IMR-90 (cell line): Measurements from ENCODE around the gene PCBP3. TPM values are rescaled to one million over a fixed set of nuclear protein-coding genes. Genes with fewer than 3 reads are reported as not detected.

Experiments
- ATAC-seq: fragments of 200-7000 bp; cut with Tn5 transposase; 2 replicates; pipeline ENCODE4 v1.9.1; 2020; ENCODE audit warnings: low read depth, mild to moderate bottlenecking, moderate library complexity
- BruUV-seq: library from RNA; stranded (reverse); fragments of 400-500 nt; replicated peaks from 2 replicates; lab custom pipeline; 2021; lab: Mats Ljungman, UMichigan
- CTCF ChIA-PET: fragments of 300-600 bp; formaldehyde crosslinking; extraction: SDS; loops from one replicate; lab custom pipeline; 2021; ENCODE audit warnings: antibody characterized with exemption; lab: Yijun Ruan, JAX
- POLR2A ChIA-PET: fragments of 300-600 bp; sonication (Branson Sonifier 250); formaldehyde crosslinking; loops from one replicate; lab custom pipeline; 2022; ENCODE audit warnings: antibody characterized with exemption; ENCODE audit not compliant: unreplicated experiment; lab: Charles Lee
- DNase-seq: peaks from one replicate; pipeline ENCODE4 v3.0.0; 2013
- H2AFZ ChIP-seq: replicated peaks from 2 replicates; pipeline ENCODE3; 2013; ENCODE audit warnings: low read length, mild to moderate bottlenecking; ENCODE audit not compliant: poor library complexity
- H2AK5ac ChIP-seq: 2 replicates; pipeline ENCODE4 v1.6.1; 2013; ENCODE audit warnings: low read depth, low read length, inconsistent platforms
- H2AK9ac ChIP-seq: replicated peaks from 2 replicates; pipeline ENCODE3; 2013; ENCODE audit warnings: mild to moderate bottlenecking, low read depth, low read length, moderate library complexity; ENCODE audit not compliant: poor library complexity
- H2BK120ac ChIP-seq: 2 replicates; pipeline ENCODE4 v1.6.1; 2013; ENCODE audit warnings: low read depth, low read length, inconsistent platforms
- H2BK15ac ChIP-seq: 3 replicates; pipeline ENCODE4 v1.6.1; 2013; ENCODE audit warnings: low read depth, low read length, inconsistent platforms
- H2BK20ac ChIP-seq: 2 replicates; pipeline ENCODE4 v1.6.1; 2013; ENCODE audit warnings: low read depth, mild to moderate bottlenecking, inconsistent platforms, low read length, moderate library complexity
- H2BK5ac ChIP-seq: 2 replicates; pipeline ENCODE4 v1.6.1; 2013; ENCODE audit warnings: mild to moderate bottlenecking, low read depth, low read length, inconsistent platforms; ENCODE audit not compliant: poor library complexity, severe bottlenecking
- H3K14ac ChIP-seq: replicated peaks from 2 replicates; pipeline ENCODE4 v1.6.1; 2013; ENCODE audit warnings: low read depth, low read length, inconsistent platforms
- H3K18ac ChIP-seq: 2 replicates; pipeline ENCODE4 v1.6.1; 2013; ENCODE audit warnings: low read depth, low read length, control low read depth
- H3K23ac ChIP-seq: 2 replicates; pipeline ENCODE4 v1.6.1; 2013; ENCODE audit warnings: low read depth, low read length, inconsistent platforms
- H3K27ac ChIP-seq: 2 replicates; pipeline ENCODE4 v1.5.1; 2013; ENCODE audit warnings: mild to moderate bottlenecking, control low read depth, low read length; ENCODE audit not compliant: insufficient read depth
- H3K27me3 ChIP-seq: 2 replicates; pipeline ENCODE4 v1.6.1; 2013; ENCODE audit warnings: low read length; ENCODE audit not compliant: control insufficient read depth, insufficient read depth
- H3K36me3 ChIP-seq: 2 replicates; pipeline ENCODE4 v1.6.1; 2013; ENCODE audit warnings: low read length, mixed read lengths; ENCODE audit not compliant: control insufficient read depth, insufficient read depth
- H3K4ac ChIP-seq: 2 replicates; pipeline ENCODE4 v1.6.1; 2013; ENCODE audit warnings: low read depth, low read length, inconsistent platforms
- H3K4me1 ChIP-seq: 2 replicates; pipeline ENCODE4 v1.6.1; 2013; ENCODE audit warnings: low read length, mixed read lengths; ENCODE audit not compliant: control insufficient read depth, insufficient read depth
- H3K4me2 ChIP-seq: 2 replicates; pipeline ENCODE4 v1.6.1; 2013; ENCODE audit warnings: low read depth, mild to moderate bottlenecking, control low read depth, low read length, moderate library complexity
- H3K4me3 ChIP-seq: 2 replicates; pipeline ENCODE4 v1.5.1; 2013; ENCODE audit warnings: low read depth, mild to moderate bottlenecking, control low read depth, low read length, moderate library complexity; ENCODE audit not compliant: insufficient read depth
- H3K56ac ChIP-seq: 2 replicates; pipeline ENCODE4 v1.6.1; 2013; ENCODE audit warnings: low read length, inconsistent platforms; ENCODE audit not compliant: insufficient read depth; ENCODE audit errors: extremely low read depth
- H3K79me1 ChIP-seq, 2 experiments: 2 replicates each; pipeline ENCODE4 v1.6.1; 2013; ENCODE audit warnings: low read length in 2 of 2, inconsistent platforms in 1 of 2, low read depth in 1 of 2
- H3K9ac ChIP-seq: 2 replicates; pipeline ENCODE4 v1.6.1; 2013; ENCODE audit warnings: low read depth, low read length, control low read depth
- H3K9me1 ChIP-seq: 2 replicates; pipeline ENCODE4 v1.6.1; 2013; ENCODE audit warnings: low read length, inconsistent platforms; ENCODE audit not compliant: insufficient read depth
- H3K9me3 ChIP-seq: 2 replicates; pipeline ENCODE4 v1.6.1; 2013; ENCODE audit warnings: low read length; ENCODE audit not compliant: control insufficient read depth, insufficient read depth
- H4K20me1 ChIP-seq: 2 replicates; pipeline ENCODE4 v1.6.1; 2013; ENCODE audit warnings: low read length, inconsistent platforms; ENCODE audit not compliant: insufficient read depth
- H4K5ac ChIP-seq: 2 replicates; pipeline ENCODE4 v1.6.1; 2013; ENCODE audit warnings: mild to moderate bottlenecking, low read depth, low read length, control low read depth
- H4K8ac ChIP-seq, 2 experiments: 2 replicates each; pipeline ENCODE4 v1.6.1; 2013; ENCODE audit warnings: low read depth in 2 of 2, low read length in 2 of 2, control low read depth in 1 of 2, inconsistent platforms in 1 of 2
- H4K91ac ChIP-seq: 2 replicates; pipeline ENCODE4 v1.6.1; 2013; ENCODE audit warnings: low read depth, low read length, inconsistent platforms; ENCODE audit not compliant: insufficient read depth
- BHLHE40 ChIP-seq: fragments of 150-350 bp; IDR thresholded peaks from 2 replicates; pipeline ENCODE4 v1.6.1; 2016; ENCODE audit warnings: mild to moderate bottlenecking, low read depth, low read length
- CEBPB ChIP-seq: IDR thresholded peaks from 2 replicates; pipeline ENCODE4 v1.6.1; 2012; ENCODE audit warnings: low read depth, low read length, improper control_type of control experiment
- CHD1 ChIP-seq: IDR thresholded peaks from 2 replicates; pipeline ENCODE4 v1.6.1; 2012; ENCODE audit warnings: low read depth, low read length, improper control_type of control experiment
- FOS ChIP-seq: fragments of 150-350 bp; IDR thresholded peaks from 2 replicates; pipeline ENCODE4 v1.6.1; 2016; ENCODE audit warnings: low read depth, low read length
- RAD21 ChIP-seq: IDR thresholded peaks from 2 replicates; pipeline ENCODE4 v1.6.1; 2012; ENCODE audit warnings: low read length, improper control_type of control experiment
- USF2 ChIP-seq: fragments of 150-350 bp; IDR thresholded peaks from 2 replicates; pipeline ENCODE4 v1.6.1; 2017; ENCODE audit warnings: mild to moderate bottlenecking, antibody characterized with exemption, low read length, low read depth
- WGBS, 2 experiments: methylation state at CpG; one replicate each; pipeline versions ENCODE4 v1.1.5 to v1.1.7; 2013; ENCODE audit warnings: missing lambda C conversion rate in 2 of 2; ENCODE audit not compliant: insufficient read length in 1 of 2; ENCODE audit errors: extremely low coverage in 2 of 2; 5-methylcytosine and 5-hydroxymethylcytosine counted together
- dilution Hi-C: fragments of 300-500 bp; cut with HindIII; formaldehyde crosslinking; loops from one replicate; pipeline ENCODE4 v1.14.3; 2018; ENCODE audit warnings: low sequenced_read_pairs; ENCODE audit not compliant: unreplicated experiment
- in situ Hi-C: fragments of 300-500 bp; cut with MboI; formaldehyde crosslinking; loops from 3 replicates; pipeline ENCODE4 v1.14.3; 2019; ENCODE audit warnings: low sequenced_read_pairs, inconsistent platforms, mixed read lengths
- intact Hi-C: fragments of 100-400 bp; cut with micrococcal nuclease; formaldehyde crosslinking; loops from 2 replicates; pipeline ENCODE4 v1.10.0; 2022
- polyA plus RNA-seq, 3 experiments: library from polyadenylated mRNA; depleted of rRNA; stranded (reverse); fragments of >200 nt; gene quantifications; 2 replicates each; pipeline ENCODE4 v1.2.3, GENCODE V29; 2012; ENCODE audit warnings: low replicate concordance in 1 of 3
- total RNA-seq: library from RNA; depleted of rRNA; stranded (reverse); fragments of >200 nt; gene quantifications from 2 replicates; pipeline ENCODE4 v1.2.3, GENCODE V29; 2012

Gene PCBP3
- total and polyA plus RNA-seq, 2 of the 4 experiments (the other 2 are of a cell fraction) = 2.9 to 3.9 TPM

- no peaks in the 10 kb centered on the region for H3K9me3 ChIP-seq
- H3K27ac ChIP-seq = peak overlapping the region; percentile 41
- TF ChIP-seq FOS (no peak), USF2 (no peak), RAD21 (no peak), BHLHE40 (no peak), CHD1 (no peak), CEBPB (no peak)
- H2BK15ac ChIP-seq = peak overlapping the region; percentile 97; the same call in 1 of the 3 replicates
- H2AFZ ChIP-seq = peak overlapping the region; percentile 83
- H4K8ac ChIP-seq = peak overlapping the region; percentile 72 to 80
- H3K4me3 ChIP-seq = no peak overlapping the region
- peak overlapping the region; percentile 56 for H3K18ac ChIP-seq
- peak overlapping the region; percentile 84 for H3K4ac ChIP-seq
- in situ Hi-C loops = no loop called here
- no peaks in the 10 kb centered on the region for H3K27me3 ChIP-seq
- H4K91ac ChIP-seq = peak overlapping the region; percentile 98
- peak overlapping the region; percentile 94 for H3K14ac ChIP-seq
- intact Hi-C loops = no loop called here
- peak overlapping the region; percentile 35; the same call in 1 of the 2 replicates for H3K23ac ChIP-seq
- no peaks in the 10 kb centered on the region for H3K36me3 ChIP-seq
- no peaks in the 10 kb centered on the region for H4K20me1 ChIP-seq
- dilution Hi-C loops = no loop called here
- H2AK9ac ChIP-seq = peak overlapping the region; percentile 91
- DNase-seq = no peak
- peak overlapping the region; percentile 95 for H2BK20ac ChIP-seq
- H3K9me1 ChIP-seq = peaks cover 34% of the 10 kb centered on the region
- WGBS, 2 experiments = 69% methylated on average over 3 of the region's 12 CpGs; no CpG with 5 or more reads in 1 of the 2 experiments
- H3K79me1 ChIP-seq = peaks cover 0 to 24% of the 10 kb centered on the region in 2 experiments; a peak in 2 of 4 replicates
- H3K56ac ChIP-seq = no peak overlapping the region; the same call in 1 of the 2 replicates
- ATAC-seq = no peak
- H2BK120ac ChIP-seq = peak overlapping the region; percentile 100
- H3K4me2 ChIP-seq = no peak overlapping the region
- H2AK5ac ChIP-seq = peak overlapping the region; percentile 98
- POLR2A ChIA-PET = no interaction called here
- CTCF ChIA-PET = interaction anchor here (0.9 kb wide), 1 partner anchor 53 kb away, joined by 3 read pairs; no protein-coding TSS in a partner anchor
- BruUV-seq = no TSS peak
- peak overlapping the region; percentile 91 for H2BK5ac ChIP-seq
- H3K4me1 ChIP-seq = peaks cover 28% of the 10 kb centered on the region
- peak overlapping the region; percentile 50; the same call in 1 of the 2 replicates for H4K5ac ChIP-seq
- no peak overlapping the region for H3K9ac ChIP-seq
Observed at GRCh38 chr21:45870421-45870820, 226.9 kb downstream of the PCBP3 start.
